GM21381 (cell line): ENCODE results near the gene PKD2L1.
"Not testable (repeated sequence)": the region's sequence is repeated elsewhere in the genome, so short reads cannot be mapped to it uniquely, and the experiment has no call there.

ENCODE experiments used
- ATAC-seq: cut with Tn5 transposase; IDR thresholded peaks from one replicate; pipeline ENCODE4 v1.9.1; 2021; ENCODE audit warnings: mild to moderate bottlenecking, moderate library complexity; ENCODE audit not compliant: unreplicated experiment

Gene PKD2L1

DNA sequence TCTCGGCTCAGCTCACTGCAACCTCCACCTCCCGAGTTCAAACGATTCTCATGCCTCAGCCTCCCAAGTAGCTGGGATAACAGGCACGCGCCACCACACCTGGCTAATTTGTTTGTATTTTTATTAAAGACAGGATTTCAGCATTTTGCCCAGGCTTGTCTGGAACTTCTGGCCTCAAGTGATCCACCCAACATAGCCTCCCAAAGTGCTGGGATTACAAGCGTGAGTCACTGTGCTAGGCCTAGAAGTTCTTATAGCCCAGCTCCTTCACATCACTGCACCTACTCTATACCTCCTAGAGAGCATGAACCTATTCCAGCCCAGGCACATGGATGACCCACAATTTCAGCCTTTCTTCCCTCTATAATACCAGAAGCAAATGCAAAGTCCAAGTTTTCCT is 42.3 kb downstream of the PKD2L1 start:
- ATAC-seq, result no peak

DNA sequence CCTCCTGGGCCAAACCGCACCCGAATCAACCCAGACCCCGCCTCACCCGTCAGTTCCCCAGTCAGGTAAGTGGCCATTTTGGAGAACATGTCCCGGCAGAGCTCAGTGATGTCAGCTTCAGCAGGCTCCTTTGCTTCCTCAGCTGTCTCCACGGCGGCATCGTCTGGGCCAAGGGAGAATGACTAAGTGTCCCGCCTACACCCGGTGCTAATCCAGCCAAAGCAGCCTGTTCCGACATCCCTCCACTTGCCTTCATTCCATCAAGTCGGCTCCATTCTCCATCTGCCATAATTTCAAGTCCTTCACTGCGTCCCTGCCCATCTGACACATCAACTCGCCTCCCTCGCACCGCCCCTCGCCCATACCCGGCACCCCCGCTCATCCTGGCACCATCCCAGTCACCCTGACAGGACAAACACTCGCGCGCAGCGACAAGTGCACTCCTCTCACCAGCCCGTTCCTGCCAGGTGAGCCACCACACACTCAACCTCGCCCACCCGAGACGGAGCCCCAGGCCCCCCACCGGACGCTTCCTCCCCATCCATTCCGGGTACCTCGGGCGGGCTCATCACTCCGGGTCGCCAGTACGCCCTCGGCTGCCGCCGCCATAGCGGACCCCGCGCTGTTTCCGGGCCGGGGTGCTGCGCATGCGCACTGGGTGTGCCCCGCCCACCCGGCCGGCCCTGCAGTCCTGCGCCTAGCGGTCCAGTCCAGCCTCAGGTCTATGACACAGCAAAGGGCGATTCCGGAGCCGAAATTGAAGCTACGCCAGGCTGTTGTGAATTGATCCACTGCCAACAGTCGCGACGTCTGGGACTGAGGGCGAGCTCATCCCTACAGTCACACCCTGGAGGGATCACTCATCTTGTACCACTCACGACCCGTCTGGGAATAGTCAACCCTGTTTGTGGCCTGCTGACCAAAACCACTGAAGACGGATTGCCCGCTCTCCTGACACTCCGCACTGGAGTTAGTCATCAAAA is 43.7 kb downstream of the PKD2L1 start, which contains the start of gene BLOC1S2:
Gene BLOC1S2 (minus strand): TSS at position 630 of the 983 bp plus-strand sequence. CDS start 21 bp downstream, at position 609.
- peak; percentile 92 for ATAC-seq

DNA sequence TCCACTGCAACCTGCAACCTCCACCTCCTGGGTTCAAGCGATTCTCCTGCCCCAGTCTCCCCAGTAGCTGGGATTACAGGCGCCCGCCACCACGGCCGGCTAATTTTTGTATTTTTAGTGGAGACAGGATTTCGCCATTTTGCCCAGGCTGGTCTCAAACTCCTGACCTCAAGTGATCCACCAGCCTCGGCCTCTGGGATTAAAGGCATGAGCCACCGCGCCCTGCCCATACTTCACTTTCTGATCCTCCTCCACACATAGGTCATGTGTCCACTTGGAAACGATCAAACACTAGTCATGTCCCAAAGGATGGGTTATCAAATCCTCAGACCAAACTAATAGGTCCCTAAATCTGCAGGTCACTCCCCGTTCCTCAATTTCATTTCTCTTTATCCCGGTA is 44.7 kb downstream of the PKD2L1 start:
- not testable (repeated sequence) for ATAC-seq

DNA sequence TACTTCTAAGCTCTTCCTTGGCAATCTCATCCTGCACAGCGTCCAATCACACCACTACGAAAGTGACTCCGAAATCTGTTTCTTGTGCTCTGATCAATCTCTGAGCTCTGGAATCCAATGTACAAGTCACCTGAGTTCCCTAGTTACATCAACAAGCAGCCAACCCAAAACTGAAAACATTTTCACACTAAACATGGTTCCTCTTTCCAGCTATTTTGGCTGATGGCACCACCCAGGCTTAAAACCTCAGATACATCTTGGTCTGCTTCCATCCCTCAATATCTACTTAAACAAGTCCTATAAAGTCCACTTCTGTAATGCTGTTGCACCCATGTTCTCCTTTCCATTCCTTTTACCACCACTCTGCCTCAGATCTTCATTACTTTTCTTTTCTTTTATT is 47.1 kb downstream of the PKD2L1 start:
- ATAC-seq, result no peak

DNA sequence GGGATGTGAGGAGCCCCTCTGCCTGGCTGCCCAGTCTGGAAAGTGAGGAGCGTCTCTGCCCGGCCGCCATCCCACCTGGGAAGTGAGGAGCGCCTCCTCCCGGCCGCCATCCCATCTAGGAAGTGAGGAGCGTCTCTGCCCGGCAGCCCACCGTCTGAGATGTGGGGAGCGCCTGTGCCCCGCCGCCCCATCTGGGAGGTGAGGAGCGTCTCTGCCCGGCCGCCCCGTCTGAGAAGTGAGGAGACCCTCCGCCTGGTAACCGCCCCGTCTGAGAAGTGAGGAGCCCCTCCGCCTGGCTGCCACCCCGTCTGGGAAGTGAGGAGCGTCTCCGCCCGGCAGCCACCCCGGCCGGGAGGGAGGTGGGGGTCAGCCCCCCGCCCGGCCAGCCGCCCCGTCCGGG is 53.1 kb downstream of the PKD2L1 start:
- ATAC-seq, result not testable (repeated sequence)

DNA sequence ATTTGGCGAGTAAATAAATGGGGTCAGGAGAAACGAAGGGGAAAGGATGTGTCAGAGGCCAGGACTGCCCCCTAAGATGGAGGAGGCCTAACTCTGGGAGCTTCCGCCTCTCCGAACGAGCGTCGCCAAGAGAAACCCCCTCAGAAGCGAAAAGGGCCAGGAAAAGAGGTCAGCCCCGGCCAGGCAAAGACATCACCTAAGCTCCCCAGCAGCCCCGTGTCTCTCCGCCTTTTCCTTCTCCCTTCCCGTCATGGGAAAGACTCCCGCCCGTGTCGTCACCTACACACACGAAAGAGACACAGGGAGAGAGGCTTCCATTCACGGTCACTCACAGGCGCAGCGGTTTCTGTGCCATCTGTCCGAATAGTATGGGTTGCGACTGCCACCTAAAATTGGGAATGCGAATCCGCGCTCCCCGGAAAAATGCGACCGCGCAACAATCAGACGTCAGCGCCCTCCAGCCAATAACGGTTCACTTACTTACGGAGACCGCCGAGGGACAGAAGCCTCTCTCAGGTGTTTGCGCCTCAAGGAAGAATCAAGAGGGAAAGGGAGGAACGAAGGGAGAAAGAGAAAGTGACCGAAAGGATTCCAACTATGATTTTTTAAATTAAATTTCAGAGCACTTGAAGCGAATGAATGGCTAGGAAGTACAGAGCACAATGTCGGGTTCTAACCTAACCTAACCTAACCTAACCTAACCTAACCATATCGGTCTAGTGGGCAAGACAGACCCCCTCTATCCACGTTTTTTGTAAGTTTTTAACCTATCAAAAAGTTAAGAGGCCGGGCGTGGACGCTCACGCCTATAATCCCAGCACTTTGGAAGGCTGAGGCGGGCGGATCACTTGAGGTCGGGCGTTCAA is 62.6 kb downstream of the PKD2L1 start, which contains the start of gene CWF19L1:
Gene CWF19L1 (minus strand): TSS at position 400 of the 866 bp plus-strand sequence. CDS start 45 bp downstream, at position 355.
- peak; percentile 84 for ATAC-seq

DNA sequence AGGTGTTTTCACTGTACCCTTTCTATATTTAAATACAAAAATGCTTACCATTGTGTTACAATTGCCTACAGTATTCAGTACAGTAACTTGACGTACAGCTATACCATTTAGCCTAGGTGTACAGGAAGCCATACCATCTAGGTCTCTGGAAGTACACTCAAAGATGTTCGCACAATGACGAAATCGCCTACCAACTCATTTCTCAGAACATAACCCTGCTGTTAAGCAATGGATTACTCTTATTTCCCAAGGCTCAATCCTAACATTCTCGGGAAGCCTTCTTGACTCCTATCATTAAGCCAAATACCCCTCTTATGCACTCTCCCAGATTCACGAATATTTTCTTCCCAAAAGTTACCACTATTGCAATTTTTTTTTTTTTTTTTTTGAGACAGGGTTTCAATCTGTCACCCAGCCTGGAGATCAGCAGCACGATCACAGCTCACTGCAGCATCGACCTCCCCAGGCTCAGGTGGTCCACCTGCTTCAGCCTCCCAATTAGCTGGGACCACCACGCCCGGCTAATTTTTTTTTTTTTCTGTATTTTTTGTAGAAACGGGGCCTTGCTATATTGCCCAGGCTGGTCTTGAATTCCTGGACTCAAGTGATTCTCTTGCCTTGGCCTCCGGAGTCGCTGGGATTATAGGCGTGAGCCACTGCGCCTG is 64.1 kb downstream of the PKD2L1 start:
- ATAC-seq, result no peak

DNA sequence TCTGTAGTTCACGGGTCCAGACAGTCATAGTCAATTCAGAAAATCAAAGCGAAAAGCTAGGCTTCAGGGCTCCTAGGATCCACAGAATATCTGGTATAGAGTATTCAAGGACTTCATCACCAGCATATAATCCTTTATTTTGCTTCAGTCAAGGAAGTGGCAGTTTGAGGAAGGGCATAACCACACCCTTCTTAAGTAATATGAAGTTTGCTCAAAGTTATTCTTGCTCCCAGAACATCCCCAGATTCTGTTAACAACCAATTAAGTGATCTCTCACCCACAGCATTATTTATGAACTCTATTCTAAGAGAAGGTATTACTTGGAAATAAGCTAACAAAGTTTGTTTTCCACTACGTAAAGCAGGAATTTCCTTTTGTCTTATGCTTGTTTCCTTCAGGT is 75.8 kb downstream of the PKD2L1 start:
- no peak for ATAC-seq

DNA sequence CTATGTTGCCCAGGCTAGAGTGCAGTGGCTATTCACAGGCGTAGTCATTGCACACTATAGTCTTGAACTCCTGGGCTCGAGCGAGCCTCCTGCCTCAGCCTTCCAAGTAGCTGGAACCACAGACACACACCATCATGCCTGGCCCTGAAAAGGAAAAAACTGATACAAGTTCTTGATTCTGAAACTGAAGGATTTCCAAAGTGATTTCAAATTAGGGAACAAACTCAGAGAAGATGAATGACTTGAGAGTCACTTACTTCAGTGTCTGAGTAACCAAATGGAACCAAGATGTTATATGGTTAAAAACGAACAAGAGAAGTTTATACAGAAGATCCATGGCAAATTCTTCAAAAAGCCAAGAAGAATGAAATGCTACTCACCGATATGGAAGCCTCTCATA is 77.0 kb downstream of the PKD2L1 start:
- no peak for ATAC-seq

DNA sequence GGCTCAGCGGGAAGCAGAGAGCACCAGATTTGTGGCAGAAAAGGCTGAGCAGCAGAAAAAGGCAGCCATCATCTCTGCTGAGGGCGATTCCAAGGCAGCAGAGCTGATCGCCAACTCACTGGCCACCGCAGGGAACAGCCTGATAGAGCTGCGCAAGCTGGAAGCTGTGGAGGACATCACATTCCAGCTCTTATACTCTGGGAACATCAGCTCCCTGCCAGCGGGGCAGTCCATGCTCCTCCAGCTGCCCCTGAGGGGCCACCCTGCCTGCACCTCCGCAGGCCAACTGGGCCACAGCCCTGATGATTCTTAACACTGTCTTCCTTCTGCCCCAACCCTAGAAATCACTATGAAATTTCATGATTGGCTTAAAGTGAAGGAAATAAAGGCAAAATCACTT is 81.2 kb downstream of the PKD2L1 start:
- no peak for ATAC-seq

DNA sequence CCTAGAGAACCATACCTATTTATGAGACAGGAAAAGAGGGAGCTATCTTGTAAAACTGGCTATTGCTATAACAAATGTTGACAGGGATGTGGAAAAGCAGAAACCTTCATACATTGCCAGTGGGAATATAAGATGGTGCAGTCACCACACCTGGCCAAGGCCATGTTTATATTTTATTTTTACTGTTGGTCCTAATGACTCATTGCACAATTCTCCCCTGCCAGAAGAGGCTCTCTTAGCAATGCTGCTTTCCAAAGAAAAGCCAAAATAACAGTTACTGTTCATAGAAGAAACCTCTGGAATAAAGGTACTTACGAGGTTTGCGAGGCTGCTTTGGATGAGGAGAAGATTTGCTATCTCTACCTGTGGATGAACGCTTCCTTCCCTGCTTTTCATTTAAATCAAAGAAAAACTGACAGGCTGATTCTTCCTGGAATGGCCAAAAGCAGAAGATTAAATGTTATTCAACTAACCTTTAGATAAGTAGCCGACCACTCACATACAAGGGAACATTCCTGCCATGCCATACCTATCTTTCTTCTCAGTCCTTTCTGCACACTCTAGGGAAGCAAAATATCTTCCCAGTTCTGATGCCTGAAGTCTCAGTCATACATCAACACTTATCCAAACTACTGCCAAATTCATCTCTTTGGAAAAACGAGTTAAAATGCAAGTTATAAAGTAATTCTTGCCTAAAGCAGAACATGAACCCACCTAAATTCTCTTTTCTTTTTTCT is 84.4 kb downstream of the PKD2L1 start:
- no peak for ATAC-seq

DNA sequence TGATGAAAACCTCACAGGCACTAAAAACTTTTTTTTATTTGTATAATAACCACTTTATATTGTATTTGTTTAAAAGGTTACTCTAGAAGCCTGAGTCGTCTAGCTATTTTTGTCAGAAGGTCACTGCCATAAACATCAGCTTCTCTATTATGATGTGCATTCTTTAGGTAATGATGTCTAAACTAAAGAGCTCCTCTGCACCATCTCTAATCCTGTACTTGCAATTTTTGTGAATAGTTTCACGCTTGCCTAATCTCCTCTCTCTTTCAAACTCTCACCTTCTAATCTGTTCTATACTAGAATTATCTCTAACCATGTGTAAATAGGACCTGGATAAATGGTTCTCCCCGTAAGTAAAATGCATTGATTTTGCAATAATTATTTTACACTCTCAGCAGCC is 90.2 kb downstream of the PKD2L1 start:
- ATAC-seq, result no peak

DNA sequence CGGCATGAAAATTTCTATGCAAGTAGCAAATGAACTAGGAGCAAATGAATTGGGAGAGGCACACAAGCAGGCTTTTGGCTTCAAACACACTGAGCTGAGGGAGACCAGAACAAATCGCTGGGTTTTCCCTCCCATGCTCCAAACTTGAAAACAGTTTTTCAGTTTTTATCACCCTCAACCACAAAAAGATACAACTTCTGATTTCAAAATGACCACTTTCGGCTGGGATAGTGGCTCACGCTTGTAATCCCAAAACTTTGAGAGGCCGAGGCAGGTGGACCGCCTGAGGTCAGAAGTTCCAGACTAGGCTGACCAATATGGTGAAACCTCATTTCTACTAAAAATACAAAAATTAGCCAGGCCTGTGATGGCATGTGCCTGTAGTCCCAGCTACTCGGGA is 91.6 kb downstream of the PKD2L1 start:
- ATAC-seq, result no peak
